Measurements from ENCODE around the gene LIME1.

LIME1 gene

GRCh38 chr20:63690003-63690897 is 46.2 kb upstream of the LIME1 start:
- TF ChIP-seq CTCF (IDR thresholded peaks at IDR 0.05; ENCODE audit: insufficient read depth, low read length, missing control alignments) = no peak
- ChIA-PET CTCF (no interaction called here), POLR2A (interaction anchor here (2.7 kb wide), 1 partner anchor 8 kb away, joined by 12 read pairs; no protein-coding TSS in a partner anchor)
- no peak for DNase-seq (ENCODE audit: low read depth, low spot score)
- H3K4me3 ChIP-seq (ENCODE audit: low read depth, low read length) = no peak overlapping the region

GRCh38 chr20:63690898-63691710 is 45.4 kb upstream of the LIME1 start:
- DNase-seq (ENCODE audit: low read depth, low spot score) = no peak
- no peak overlapping the region for H3K4me3 ChIP-seq (ENCODE audit: low read depth, low read length)
- ChIA-PET POLR2A (interaction anchor here (2.7 kb wide), 1 partner anchor 9 kb away, joined by 12 read pairs; no protein-coding TSS in a partner anchor), CTCF (no interaction called here)
- no peak for TF ChIP-seq CTCF (IDR thresholded peaks at IDR 0.05; ENCODE audit: insufficient read depth, low read length, missing control alignments)

- CTCF ChIA-PET = no interaction called here
- no peak for TF ChIP-seq CTCF (IDR thresholded peaks at IDR 0.05; ENCODE audit: insufficient read depth, low read length, missing control alignments)
- POLR2A ChIA-PET = interaction anchor here (2.7 kb wide), 1 partner anchor 9 kb away, joined by 12 read pairs; no protein-coding TSS in a partner anchor
- no peak overlapping the region for H3K4me3 ChIP-seq (ENCODE audit: low read depth, low read length)
- no peak for DNase-seq (ENCODE audit: low read depth, low spot score)
Observed at GRCh38 chr20:63691711-63692435, 44.6 kb upstream of the LIME1 start.

DNA sequence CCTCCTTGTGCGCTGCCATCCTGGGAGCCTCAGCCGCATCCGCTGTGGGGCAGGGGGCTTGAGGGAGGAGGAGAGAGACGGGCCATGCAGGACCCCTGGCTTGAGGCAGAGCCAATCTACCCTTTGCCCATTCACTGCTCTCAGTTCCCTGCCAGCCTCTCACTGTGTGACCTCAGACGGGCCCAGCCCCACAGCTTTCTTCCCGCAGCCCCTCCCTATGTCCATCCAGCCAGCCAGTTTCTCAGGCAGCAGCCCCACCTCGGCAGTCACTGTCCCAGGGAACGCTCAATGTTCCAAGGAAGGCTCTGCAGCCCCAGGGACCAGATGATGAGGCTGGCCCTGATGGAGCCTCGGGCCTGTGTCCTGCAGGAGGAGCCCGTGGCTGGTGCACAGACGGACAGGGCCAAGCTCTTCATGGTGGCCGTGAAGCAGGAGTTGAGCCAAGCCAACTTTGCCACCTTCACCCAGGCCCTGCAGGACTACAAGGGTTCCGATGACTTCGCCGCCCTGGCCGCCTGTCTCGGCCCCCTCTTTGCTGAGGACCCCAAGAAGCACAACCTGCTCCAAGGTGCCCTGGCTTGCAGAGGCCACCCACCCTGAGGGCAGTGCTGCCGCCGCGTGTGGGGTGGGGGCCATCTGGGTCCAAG is 43.9 kb upstream of the LIME1 start:
- TF ChIP-seq CTCF (IDR thresholded peaks at IDR 0.05; ENCODE audit: insufficient read depth, low read length, missing control alignments) = no peak
- POLR2A ChIA-PET = interaction anchor here (2.7 kb wide), 1 partner anchor 10 kb away, joined by 12 read pairs; no protein-coding TSS in a partner anchor
- DNase-seq (ENCODE audit: low read depth, low spot score) = no peak
- no peak overlapping the region for H3K4me3 ChIP-seq (ENCODE audit: low read depth, low read length)
- CTCF ChIA-PET = no interaction called here

DNA sequence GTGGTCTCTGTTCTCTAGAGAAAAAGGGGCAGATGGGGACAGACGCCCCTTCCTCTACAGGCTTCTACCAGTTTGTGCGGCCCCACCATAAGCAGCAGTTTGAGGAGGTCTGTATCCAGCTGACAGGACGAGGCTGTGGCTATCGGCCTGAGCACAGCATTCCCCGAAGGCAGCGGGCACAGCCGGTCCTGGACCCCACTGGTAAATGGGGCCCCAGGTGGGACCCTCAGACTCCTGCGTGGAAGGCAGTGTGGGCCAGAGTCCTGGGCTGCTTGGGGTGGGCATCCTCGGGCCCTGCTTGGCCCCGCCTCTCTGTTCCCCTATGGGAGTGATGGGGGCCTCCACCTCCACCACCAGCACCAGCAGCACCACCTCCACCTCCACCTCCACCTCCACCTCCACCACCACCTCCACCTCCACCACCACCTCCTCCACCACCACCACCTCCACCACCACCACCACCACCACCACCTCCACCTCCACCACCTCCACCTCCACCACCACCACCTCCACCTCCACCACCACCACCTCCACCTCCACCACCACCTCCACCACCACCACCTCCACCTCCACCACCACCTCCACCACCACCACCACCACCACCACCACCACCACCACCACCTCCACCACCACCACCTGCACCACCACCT is 43.3 kb upstream of the LIME1 start:
- POLR2A ChIA-PET = interaction anchor here (2.7 kb wide), 1 partner anchor 11 kb away, joined by 12 read pairs; no protein-coding TSS in a partner anchor
- TF ChIP-seq CTCF (IDR thresholded peaks at IDR 0.05; ENCODE audit: insufficient read depth, low read length, missing control alignments) = no peak
- H3K4me3 ChIP-seq (ENCODE audit: low read depth, low read length) = no peak overlapping the region
- DNase-seq (ENCODE audit: low read depth, low spot score) = no peak
- CTCF ChIA-PET = no interaction called here

Measured in AG04449 (cell line).